ENCODE data around the gene TBC1D3B.
"Not testable (repeated sequence)": the region's sequence is repeated elsewhere in the genome, so short reads cannot be mapped to it uniquely, and the experiment has no call there.

The TBC1D3B gene

GRCh38 chr17:36198831-36199465, 22.5 kb upstream of the TBC1D3B start:
- no CpG with 5 or more reads among the region's 7 CpGs for WGBS (ENCODE audit: insufficient coverage, insufficient read length)
- Histone ChIP-seq H3K9me3 (ENCODE audit: control insufficient read depth, insufficient read depth, low read length) (no peaks in the 10 kb centered on the region), H3K27me3 (ENCODE audit: control insufficient read depth, insufficient read depth, low read length) (no peaks in the 10 kb centered on the region), H3K4me3 (ENCODE audit: low read length) (no peak overlapping the region), H3K4me1 (ENCODE audit: control insufficient read depth, insufficient read depth, low read length) (no peaks in the 10 kb centered on the region), H3K27ac (ENCODE audit: low read length) (no peak overlapping the region), H3K36me3 (ENCODE audit: control insufficient read depth, insufficient read depth, low read length) (no peaks in the 10 kb centered on the region)
- DNase-seq (ENCODE audit: low read depth, low spot score): no peak

GRCh38 chr17:36197387-36197703, 20.9 kb upstream of the TBC1D3B start:
- Histone ChIP-seq H3K27me3 (ENCODE audit: control insufficient read depth, insufficient read depth, low read length) (no peaks in the 10 kb centered on the region), H3K27ac (ENCODE audit: low read length) (no peak overlapping the region), H3K4me3 (ENCODE audit: low read length) (no peak overlapping the region), H3K4me1 (ENCODE audit: control insufficient read depth, insufficient read depth, low read length) (peaks cover under 1% of the 10 kb centered on the region; the same call in 1 of the 2 replicates), H3K9me3 (ENCODE audit: control insufficient read depth, insufficient read depth, low read length) (no peaks in the 10 kb centered on the region), H3K36me3 (ENCODE audit: control insufficient read depth, insufficient read depth, low read length) (no peaks in the 10 kb centered on the region)
- no CpG with 5 or more reads among the region's 4 CpGs for WGBS (ENCODE audit: insufficient coverage, insufficient read length)
- DNase-seq (ENCODE audit: low read depth, low spot score): no peak

DNA sequence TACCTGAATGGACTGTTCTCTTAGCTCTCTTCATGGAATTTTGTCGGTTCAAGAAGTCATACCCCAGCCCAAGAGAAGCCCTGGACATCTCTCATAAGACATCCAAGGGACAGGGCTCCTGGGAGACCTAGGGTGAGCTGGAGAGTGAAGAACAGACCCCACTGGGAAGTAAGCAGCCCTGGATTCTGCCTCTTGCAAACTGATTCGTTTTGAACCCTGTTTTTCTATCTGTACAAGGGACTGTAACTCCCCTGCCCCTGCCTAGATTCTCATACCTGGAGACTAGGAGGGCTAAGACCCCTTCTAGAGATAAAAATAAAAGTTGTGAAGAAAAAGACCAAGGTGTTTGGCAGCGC, 19.7 kb upstream of the TBC1D3B start:
- Histone ChIP-seq H3K36me3 (ENCODE audit: control insufficient read depth, insufficient read depth, low read length) (no peaks in the 10 kb centered on the region), H3K9me3 (ENCODE audit: control insufficient read depth, insufficient read depth, low read length) (no peaks in the 10 kb centered on the region), H3K27me3 (ENCODE audit: control insufficient read depth, insufficient read depth, low read length) (no peaks in the 10 kb centered on the region), H3K4me1 (ENCODE audit: control insufficient read depth, insufficient read depth, low read length) (peaks cover 2% of the 10 kb centered on the region; the same call in 1 of the 2 replicates), H3K27ac (ENCODE audit: low read length) (no peak overlapping the region), H3K4me3 (ENCODE audit: low read length) (no peak overlapping the region)
- no CpG with 5 or more reads among the region's 3 CpGs for WGBS (ENCODE audit: insufficient coverage, insufficient read length)
- no peak for DNase-seq (ENCODE audit: low read depth, low spot score)

DNA sequence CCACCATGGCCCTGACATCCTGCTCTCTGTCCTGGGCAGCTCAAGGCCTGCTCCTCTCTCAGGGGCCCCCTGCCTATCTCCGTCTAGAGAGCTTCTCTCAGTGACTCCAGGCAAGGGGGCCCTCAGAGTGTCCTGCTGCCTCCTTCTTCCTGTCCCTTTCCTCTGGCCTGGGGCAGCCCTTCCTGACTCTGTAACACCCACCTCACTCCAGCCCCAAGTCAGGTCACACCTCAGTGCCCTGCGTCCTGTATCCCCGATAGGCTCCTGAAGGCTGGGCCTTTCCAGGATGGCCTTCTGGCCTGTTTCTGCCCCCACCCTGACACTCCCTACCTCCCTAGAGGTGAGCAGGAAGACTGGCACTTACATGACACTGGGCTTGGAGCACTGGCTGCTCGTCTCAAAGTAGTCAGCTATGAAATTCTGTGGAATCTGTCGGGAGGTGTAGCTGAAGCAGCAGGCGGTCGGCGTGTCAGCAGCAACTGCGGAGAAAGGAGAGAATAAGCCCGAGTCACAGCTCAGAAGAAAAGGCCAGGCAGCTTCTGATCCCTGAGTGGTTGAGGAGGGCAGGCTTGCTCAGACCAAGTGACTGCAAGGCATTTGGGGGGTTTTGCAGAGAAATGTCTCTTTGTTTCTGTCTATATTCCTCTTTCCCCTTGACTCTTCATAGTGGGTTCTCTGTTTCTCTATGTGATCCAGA, 19.1 kb upstream of the TBC1D3B start:
- Histone ChIP-seq H3K4me3 (ENCODE audit: low read length) (no peak overlapping the region), H3K9me3 (ENCODE audit: control insufficient read depth, insufficient read depth, low read length) (no peaks in the 10 kb centered on the region), H3K36me3 (ENCODE audit: control insufficient read depth, insufficient read depth, low read length) (no peaks in the 10 kb centered on the region), H3K4me1 (ENCODE audit: control insufficient read depth, insufficient read depth, low read length) (peaks cover 2% of the 10 kb centered on the region; the same call in 1 of the 2 replicates), H3K27me3 (ENCODE audit: control insufficient read depth, insufficient read depth, low read length) (no peaks in the 10 kb centered on the region), H3K27ac (ENCODE audit: low read length) (no peak overlapping the region)
- DNase-seq (ENCODE audit: low read depth, low spot score): no peak
- no CpG with 5 or more reads among the region's 10 CpGs for WGBS (ENCODE audit: insufficient coverage, insufficient read length)

- H3K36me3 ChIP-seq (ENCODE audit: control insufficient read depth, insufficient read depth, low read length); H3K9me3 ChIP-seq (ENCODE audit: control insufficient read depth, insufficient read depth, low read length); H3K4me1 ChIP-seq (ENCODE audit: control insufficient read depth, insufficient read depth, low read length); H3K27me3 ChIP-seq (ENCODE audit: control insufficient read depth, insufficient read depth, low read length); H3K4me3 ChIP-seq (ENCODE audit: low read length); H3K27ac ChIP-seq (ENCODE audit: low read length); DNase-seq (ENCODE audit: low read depth, low spot score): not testable (repeated sequence)
- WGBS (ENCODE audit: insufficient coverage, insufficient read length): no CpG with 5 or more reads among the region's 10 CpGs
Measured at GRCh38 chr17:36194832-36195433, 18.5 kb upstream of the TBC1D3B start.

GRCh38 chr17:36194147-36194831, 17.9 kb upstream of the TBC1D3B start:
- H3K27me3 ChIP-seq (ENCODE audit: control insufficient read depth, insufficient read depth, low read length); H3K4me1 ChIP-seq (ENCODE audit: control insufficient read depth, insufficient read depth, low read length); H3K36me3 ChIP-seq (ENCODE audit: control insufficient read depth, insufficient read depth, low read length); H3K4me3 ChIP-seq (ENCODE audit: low read length); H3K27ac ChIP-seq (ENCODE audit: low read length); H3K9me3 ChIP-seq (ENCODE audit: control insufficient read depth, insufficient read depth, low read length); DNase-seq (ENCODE audit: low read depth, low spot score): not testable (repeated sequence)
- no CpG with 5 or more reads among the region's 8 CpGs for WGBS (ENCODE audit: insufficient coverage, insufficient read length)

DNA sequence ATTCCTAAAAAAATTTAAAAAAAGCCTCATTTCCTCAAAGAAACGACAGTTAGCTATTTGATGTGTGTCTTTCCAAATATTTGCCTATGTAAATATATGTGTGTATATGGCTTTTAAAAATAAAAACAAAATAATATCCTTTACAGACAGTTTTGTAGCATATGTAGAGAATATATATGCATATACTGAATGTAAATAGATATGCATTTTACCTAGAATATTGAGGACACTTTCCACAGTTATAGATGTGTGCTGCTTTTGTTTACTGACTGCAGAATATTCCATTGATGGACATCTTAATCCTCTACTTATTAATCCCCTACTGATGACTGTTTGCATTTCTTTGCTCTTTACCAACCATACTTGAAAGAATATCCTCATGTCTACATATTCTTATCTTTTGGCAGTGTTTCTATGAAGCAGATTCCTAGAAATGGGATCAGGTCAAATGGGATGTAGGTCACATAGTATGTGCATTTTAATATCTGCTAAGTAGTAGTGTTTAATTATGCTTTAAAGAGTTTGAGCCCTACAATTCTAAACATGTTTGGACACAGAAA, 16.9 kb upstream of the TBC1D3B start:
- Histone ChIP-seq H3K27ac (ENCODE audit: low read length) (no peak overlapping the region), H3K4me1 (ENCODE audit: control insufficient read depth, insufficient read depth, low read length) (peaks cover 2% of the 10 kb centered on the region; the same call in 1 of the 2 replicates), H3K36me3 (ENCODE audit: control insufficient read depth, insufficient read depth, low read length) (no peaks in the 10 kb centered on the region), H3K27me3 (ENCODE audit: control insufficient read depth, insufficient read depth, low read length) (no peaks in the 10 kb centered on the region), H3K9me3 (ENCODE audit: control insufficient read depth, insufficient read depth, low read length) (no peaks in the 10 kb centered on the region), H3K4me3 (ENCODE audit: low read length) (no peak overlapping the region)
- no peak for DNase-seq (ENCODE audit: low read depth, low spot score)
- no CpG with 5 or more reads among the region's 1 CpG for WGBS (ENCODE audit: insufficient coverage, insufficient read length)

DNA sequence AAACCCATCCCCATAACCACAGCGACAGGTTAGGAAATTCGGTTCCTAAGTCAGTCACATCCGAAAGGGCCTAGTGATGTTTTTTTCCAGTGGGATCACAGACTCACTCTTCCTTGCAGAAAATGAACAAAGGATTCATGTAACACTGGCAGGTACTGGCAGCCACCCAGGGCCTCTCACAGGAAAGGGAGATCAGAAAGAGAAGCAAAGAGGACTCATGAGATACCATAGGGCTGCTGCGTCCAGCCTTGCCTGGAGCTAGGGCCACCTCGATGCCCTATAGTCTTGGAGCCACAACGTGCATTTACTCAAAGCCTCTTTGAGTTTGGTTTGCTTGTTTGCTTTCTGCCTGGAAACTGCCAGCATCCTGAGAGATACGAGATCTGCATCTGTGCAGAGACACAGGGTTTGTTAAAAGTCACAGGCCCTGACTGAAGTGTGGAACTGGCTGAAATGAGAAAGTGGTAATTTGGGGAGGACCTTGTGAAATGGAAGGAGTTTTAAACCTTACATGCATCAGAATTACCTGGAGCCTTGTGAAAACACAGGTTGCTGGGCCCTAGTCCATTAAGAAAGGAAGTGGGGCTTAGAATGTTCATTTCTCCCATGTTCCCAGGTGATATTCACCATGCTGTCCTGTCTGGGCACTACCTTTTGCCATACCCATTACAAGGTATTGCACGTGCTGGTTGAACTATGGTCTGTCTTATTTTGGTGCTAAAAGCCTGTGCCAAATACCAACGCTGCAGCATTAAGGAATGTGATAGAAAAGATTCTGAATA, 14.3 kb upstream of the TBC1D3B start:
- not testable (repeated sequence) for H3K27ac ChIP-seq (ENCODE audit: low read length); DNase-seq (ENCODE audit: low read depth, low spot score); H3K4me3 ChIP-seq (ENCODE audit: low read length); H3K36me3 ChIP-seq (ENCODE audit: control insufficient read depth, insufficient read depth, low read length); H3K27me3 ChIP-seq (ENCODE audit: control insufficient read depth, insufficient read depth, low read length); H3K4me1 ChIP-seq (ENCODE audit: control insufficient read depth, insufficient read depth, low read length); H3K9me3 ChIP-seq (ENCODE audit: control insufficient read depth, insufficient read depth, low read length)
- no CpG with 5 or more reads among the region's 9 CpGs for WGBS (ENCODE audit: insufficient coverage, insufficient read length)

- not testable (repeated sequence) for H3K4me3 ChIP-seq (ENCODE audit: low read length); DNase-seq (ENCODE audit: low read depth, low spot score); H3K27ac ChIP-seq (ENCODE audit: low read length); H3K27me3 ChIP-seq (ENCODE audit: control insufficient read depth, insufficient read depth, low read length); H3K4me1 ChIP-seq (ENCODE audit: control insufficient read depth, insufficient read depth, low read length); H3K36me3 ChIP-seq (ENCODE audit: control insufficient read depth, insufficient read depth, low read length); H3K9me3 ChIP-seq (ENCODE audit: control insufficient read depth, insufficient read depth, low read length)
- WGBS (ENCODE audit: insufficient coverage, insufficient read length): no CpG with 5 or more reads among the region's 5 CpGs
Measured at GRCh38 chr17:36189993-36190392, 13.6 kb upstream of the TBC1D3B start.

DNA sequence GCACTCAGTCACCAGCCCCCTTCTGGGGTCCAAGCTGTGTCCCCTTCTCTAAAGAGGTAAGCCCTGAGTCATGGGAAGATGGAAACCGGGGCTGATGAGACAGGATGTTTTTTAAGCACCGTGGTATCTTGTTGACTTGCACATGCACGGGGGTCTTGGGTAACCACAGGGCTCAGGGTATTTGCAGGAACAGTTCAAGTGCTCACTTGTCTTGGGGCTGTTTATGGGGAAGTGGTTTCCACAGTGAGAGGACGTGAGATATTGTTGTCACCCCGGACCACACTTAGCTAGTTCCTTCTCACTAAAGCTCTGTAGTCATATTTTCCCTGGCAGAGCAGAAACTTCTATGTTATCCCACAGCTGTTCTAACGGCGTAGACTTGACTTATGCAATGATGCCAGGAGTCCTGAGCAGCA, 12.5 kb upstream of the TBC1D3B start:
- no peaks in the 10 kb centered on the region for H3K9me3 ChIP-seq (ENCODE audit: control insufficient read depth, insufficient read depth, low read length)
- WGBS (ENCODE audit: insufficient coverage, insufficient read length): no CpG with 5 or more reads among the region's 7 CpGs
- no peak overlapping the region for H3K27ac ChIP-seq (ENCODE audit: low read length)
- H3K4me3 ChIP-seq (ENCODE audit: low read length): no peak overlapping the region
- no peak for DNase-seq (ENCODE audit: low read depth, low spot score)
- H3K4me1 ChIP-seq (ENCODE audit: control insufficient read depth, insufficient read depth, low read length): peaks cover 2% of the 10 kb centered on the region; the same call in 1 of the 2 replicates
- no peaks in the 10 kb centered on the region for H3K36me3 ChIP-seq (ENCODE audit: control insufficient read depth, insufficient read depth, low read length)
- H3K27me3 ChIP-seq (ENCODE audit: control insufficient read depth, insufficient read depth, low read length): no peaks in the 10 kb centered on the region

Data from iPS DF 6.9 (cell line).